Measurements from ENCODE around the gene BICDL1.
A peak's percentile ranks its signal among the peaks of the same experiment; 100 is the strongest.
"Not testable (repeated sequence)": the region's sequence is repeated elsewhere in the genome, so short reads cannot be mapped to it uniquely, and the experiment has no call there.

Gene BICDL1

DNA sequence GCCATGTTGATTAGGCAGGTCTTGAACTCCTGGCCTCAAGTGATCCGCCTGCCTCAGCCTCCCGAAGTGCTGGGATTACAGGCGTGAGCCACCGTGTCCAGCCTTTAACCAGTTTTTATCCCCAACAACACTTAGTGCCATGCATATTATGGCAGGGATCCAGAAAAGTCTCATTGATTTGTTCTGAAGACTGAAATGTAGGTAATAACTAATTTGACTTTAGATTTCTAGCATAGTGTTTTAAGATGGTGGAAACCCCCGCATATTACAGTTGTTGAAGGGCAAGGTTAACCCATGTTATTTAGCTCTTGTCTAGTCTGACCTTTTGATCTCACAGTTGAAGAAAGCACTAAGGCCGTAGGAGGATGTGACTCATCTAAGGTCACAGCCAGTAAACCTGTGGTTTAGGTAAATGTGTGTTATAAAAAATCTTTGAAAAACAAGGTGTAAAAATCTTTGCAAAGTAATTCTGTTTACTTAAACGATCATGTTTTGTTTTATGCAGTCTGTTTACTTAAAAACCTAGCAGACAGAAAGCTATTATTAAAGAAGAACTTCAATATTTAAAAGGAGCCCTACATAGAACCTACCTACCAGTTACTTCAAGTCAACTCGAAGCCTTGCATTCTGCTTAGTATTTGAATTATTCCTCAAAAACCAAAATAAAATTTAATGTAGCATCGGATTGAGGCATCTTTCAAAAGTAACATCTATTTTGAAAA, 24.8 kb downstream of the BICDL1 start:
- no peak for TF ChIP-seq EZH2phosphoT487 (IDR thresholded peaks at IDR 0.05; ENCODE audit: borderline replicate concordance)
- TF ChIP-seq CTCF (conservative IDR thresholded peaks at IDR 0.05; ENCODE audit: low read length), result no peak
- H3K27me3 ChIP-seq (ENCODE audit: insufficient read depth, low read length, poor library complexity, severe bottlenecking), result no peaks in the 10 kb centered on the region
- H3K9me2 ChIP-seq (replicated peaks; ENCODE audit: low read depth, low read length), result no peaks in the 10 kb centered on the region
- no peaks in the 10 kb centered on the region for H3K36me3 ChIP-seq (ENCODE audit: insufficient read depth, low read length)
- no peaks in the 10 kb centered on the region for H3K79me2 ChIP-seq (ENCODE audit: insufficient read depth, low read length)
- H4K20me1 ChIP-seq (ENCODE audit: insufficient read depth, low read length, poor library complexity, severe bottlenecking), result no peaks in the 10 kb centered on the region
- no peak overlapping the region for H3K9ac ChIP-seq (ENCODE audit: low read depth, low read length, poor library complexity, severe bottlenecking)
- no peaks in the 10 kb centered on the region for H3K9me3 ChIP-seq (ENCODE audit: insufficient read depth, low read depth, low read length)
- H3K4me1 ChIP-seq (ENCODE audit: insufficient read depth, low read length, poor library complexity, severe bottlenecking), result peaks cover 25% of the 10 kb centered on the region
- H3K4me3 ChIP-seq (ENCODE audit: low read length, poor library complexity, severe bottlenecking), result peak overlapping the region; percentile 32
- peak overlapping the region; percentile 49 for H3K4me2 ChIP-seq (ENCODE audit: low read depth, low read length, poor library complexity, severe bottlenecking)
- no peak overlapping the region for H2AFZ ChIP-seq (ENCODE audit: low read length)
- H3F3A ChIP-seq (ENCODE audit: low read depth), result no peaks in the 10 kb centered on the region

GRCh38 chr12:120014381-120014735, 25.3 kb downstream of the BICDL1 start:
- H2AFZ ChIP-seq (ENCODE audit: low read length); H3K27me3 ChIP-seq (ENCODE audit: insufficient read depth, low read length, poor library complexity, severe bottlenecking); H3K9me2 ChIP-seq (replicated peaks; ENCODE audit: low read depth, low read length); H3F3A ChIP-seq (ENCODE audit: low read depth); H4K20me1 ChIP-seq (ENCODE audit: insufficient read depth, low read length, poor library complexity, severe bottlenecking); H3K9me3 ChIP-seq (ENCODE audit: insufficient read depth, low read depth, low read length); H3K79me2 ChIP-seq (ENCODE audit: insufficient read depth, low read length); H3K36me3 ChIP-seq (ENCODE audit: insufficient read depth, low read length); H3K9ac ChIP-seq (ENCODE audit: low read depth, low read length, poor library complexity, severe bottlenecking): not testable (repeated sequence)
- H3K4me3 ChIP-seq (ENCODE audit: low read length, poor library complexity, severe bottlenecking), result peak overlapping the region; percentile 32
- peaks cover 25% of the 10 kb centered on the region for H3K4me1 ChIP-seq (ENCODE audit: insufficient read depth, low read length, poor library complexity, severe bottlenecking)
- H3K4me2 ChIP-seq (ENCODE audit: low read depth, low read length, poor library complexity, severe bottlenecking), result peak overlapping the region; percentile 49

DNA sequence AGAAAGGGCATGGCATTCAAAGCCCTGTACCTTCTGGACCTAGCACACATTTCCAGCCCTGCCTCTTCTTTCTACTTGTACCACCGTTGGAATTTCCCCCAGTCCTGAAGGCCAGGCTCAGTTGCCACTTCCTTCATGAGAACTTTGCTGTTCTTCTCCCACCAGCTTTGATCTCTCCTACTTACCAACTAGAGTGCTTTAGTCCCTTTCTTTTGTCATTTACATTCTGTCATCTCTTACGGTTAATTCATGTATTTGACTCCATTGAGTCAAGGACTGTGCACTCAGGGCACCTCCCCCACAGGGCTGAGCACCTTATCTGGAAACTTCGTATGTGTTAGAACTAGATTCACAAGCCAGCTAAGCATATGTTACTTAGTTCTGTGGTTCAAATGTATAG, 26.3 kb downstream of the BICDL1 start:
- no peak overlapping the region for H3K9ac ChIP-seq (ENCODE audit: low read depth, low read length, poor library complexity, severe bottlenecking)

DNA sequence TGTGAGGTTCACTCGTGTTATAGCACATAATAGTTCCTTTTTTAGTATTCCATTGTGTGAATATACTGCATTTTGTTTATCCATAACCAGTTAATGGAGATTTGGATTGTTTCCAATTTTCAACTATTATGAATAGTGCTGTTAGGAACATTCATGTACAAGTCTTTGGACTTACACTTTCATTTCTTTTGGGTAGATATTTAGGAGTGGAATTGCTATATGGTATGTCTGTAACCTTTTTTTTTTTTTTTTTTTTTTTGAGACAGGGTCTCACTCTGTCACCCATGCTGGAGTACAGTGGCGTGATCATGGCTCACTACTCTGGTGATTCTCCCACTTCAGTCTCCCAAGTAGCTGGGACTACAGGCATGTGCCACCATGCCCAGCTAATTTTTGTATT, 27.2 kb downstream of the BICDL1 start:
- peaks cover 18% of the 10 kb centered on the region for H3K4me1 ChIP-seq (ENCODE audit: insufficient read depth, low read length, poor library complexity, severe bottlenecking)
- not testable (repeated sequence) for H3K27me3 ChIP-seq (ENCODE audit: insufficient read depth, low read length, poor library complexity, severe bottlenecking)

More for the DNA sequence above, 26.3 kb downstream of the BICDL1 start:
- no peaks in the 10 kb centered on the region for H3F3A ChIP-seq (ENCODE audit: low read depth)
- H3K9me2 ChIP-seq (replicated peaks; ENCODE audit: low read depth, low read length), result no peaks in the 10 kb centered on the region
- H3K79me2 ChIP-seq (ENCODE audit: insufficient read depth, low read length), result no peaks in the 10 kb centered on the region
- H2AFZ ChIP-seq (ENCODE audit: low read length), result peak overlapping the region; percentile 54
- no peak overlapping the region for H3K4me3 ChIP-seq (ENCODE audit: low read length, poor library complexity, severe bottlenecking)
- H3K4me2 ChIP-seq (ENCODE audit: low read depth, low read length, poor library complexity, severe bottlenecking), result no peak overlapping the region
- H4K20me1 ChIP-seq (ENCODE audit: insufficient read depth, low read length, poor library complexity, severe bottlenecking), result no peaks in the 10 kb centered on the region
- peaks cover 25% of the 10 kb centered on the region for H3K4me1 ChIP-seq (ENCODE audit: insufficient read depth, low read length, poor library complexity, severe bottlenecking)
- no peaks in the 10 kb centered on the region for H3K27me3 ChIP-seq (ENCODE audit: insufficient read depth, low read length, poor library complexity, severe bottlenecking)
- TF ChIP-seq CTCF (conservative IDR thresholded peaks at IDR 0.05; ENCODE audit: low read length) (no peak), EZH2phosphoT487 (IDR thresholded peaks at IDR 0.05; ENCODE audit: borderline replicate concordance) (no peak)
- no peaks in the 10 kb centered on the region for H3K36me3 ChIP-seq (ENCODE audit: insufficient read depth, low read length)
- H3K9me3 ChIP-seq (ENCODE audit: insufficient read depth, low read depth, low read length), result no peaks in the 10 kb centered on the region

More for the DNA sequence above, 27.2 kb downstream of the BICDL1 start:
- not testable (repeated sequence) for H3F3A ChIP-seq (ENCODE audit: low read depth); H3K9me3 ChIP-seq (ENCODE audit: insufficient read depth, low read depth, low read length); H3K36me3 ChIP-seq (ENCODE audit: insufficient read depth, low read length); H4K20me1 ChIP-seq (ENCODE audit: insufficient read depth, low read length, poor library complexity, severe bottlenecking); H2AFZ ChIP-seq (ENCODE audit: low read length); H3K9ac ChIP-seq (ENCODE audit: low read depth, low read length, poor library complexity, severe bottlenecking); H3K79me2 ChIP-seq (ENCODE audit: insufficient read depth, low read length); H3K4me2 ChIP-seq (ENCODE audit: low read depth, low read length, poor library complexity, severe bottlenecking); H3K9me2 ChIP-seq (replicated peaks; ENCODE audit: low read depth, low read length); H3K4me3 ChIP-seq (ENCODE audit: low read length, poor library complexity, severe bottlenecking)
